ENCODE results near the gene LRP4. TPM values are rescaled to one million over a fixed set of nuclear protein-coding genes. Genes with fewer than 3 reads are reported as not detected.

Gene LRP4
- total and polyA plus RNA-seq, 2 of the 13 experiments (the other 11 are each of a cell fraction or from before 2014, with no cell fraction given): 4.7 to 13.3 TPM

GRCh38 chr11:46899501-46900025 is 18.8 kb downstream of the LRP4 start:
- ATAC-seq: no peak
- peaks cover 16 to 34% of the 10 kb centered on the region in 2 experiments; a peak in 4 of 5 replicates for H3K36me3 ChIP-seq (replicated peaks in 1 of 2; ENCODE audit: control insufficient read depth in 1 of 2, insufficient read depth in 2 of 2, low read length in 2 of 2)
- 92% methylated on average over 7 of the region's 13 CpGs for WGBS (ENCODE audit: low lambda C conversion rate)
- BruUV-seq (replicated peaks): no TSS peak
- H3K4me3 ChIP-seq (replicated peaks in 1 of 3; ENCODE audit: insufficient read depth in 1 of 3, low read depth in 2 of 3, low read length in 3 of 3): no peak overlapping the region
- ChIA-PET POLR2A (no interaction called here), CTCF (ENCODE audit: low intra/inter-chr PET ratio, low total read pairs) (no interaction called here)
- FAIRE-seq: no peak
- no peak overlapping the region for H3K27ac ChIP-seq (ENCODE audit: extremely low read length, insufficient read depth, low read length)
- no peak for DNase-seq (ENCODE audit: low spot score)
- H3K79me2 ChIP-seq (ENCODE audit: insufficient read depth, low read length): no peaks in the 10 kb centered on the region
- H3K9ac ChIP-seq (ENCODE audit: insufficient read depth, low read depth, low read length): no peak overlapping the region
- H3K27me3 ChIP-seq (ENCODE audit: control insufficient read depth in 1 of 2, insufficient read depth in 2 of 2, low read length in 2 of 2): no peaks in the 10 kb centered on the region
- no peak overlapping the region for H3K4me2 ChIP-seq (ENCODE audit: low read depth, low read length)
- in situ Hi-C loops (cut with HindIII; ENCODE audit: extremely low pct_ligation_motif_present, low pct_unique_long_range_greater_than_20kb) (no loop called here), intact Hi-C loops (cut with micrococcal nuclease; ENCODE audit: unreplicated experiment) (no loop called here)
- H3K4me1 ChIP-seq (ENCODE audit: insufficient read depth, low read length): no peaks in the 10 kb centered on the region
- no peak overlapping the region for H2AFZ ChIP-seq (ENCODE audit: low read length)
- no peaks in the 10 kb centered on the region for H3K9me3 ChIP-seq (ENCODE audit: low read length)
- no peaks in the 10 kb centered on the region for H4K20me1 ChIP-seq (ENCODE audit: insufficient read depth, low read length)
- TF ChIP-seq HDAC1 (CRISPR knock-in tag; IDR thresholded peaks at IDR 0.05) (no peak), ZBTB34 (CRISPR knock-in tag; IDR thresholded peaks at IDR 0.05) (no peak), GFI1 (CRISPR knock-in tag; IDR thresholded peaks at IDR 0.05; ENCODE audit: borderline replicate concordance) (no peak), MAX (IDR thresholded peaks at IDR 0.05) (no peak), KLF16 (CRISPR knock-in tag; IDR thresholded peaks at IDR 0.05) (no peak)

GRCh38 chr11:46898396-46899095 is 19.8 kb downstream of the LRP4 start:
- Histone ChIP-seq H3K79me2 (ENCODE audit: insufficient read depth, low read length) (no peaks in the 10 kb centered on the region), H3K27ac (ENCODE audit: extremely low read length, insufficient read depth, low read length) (no peak overlapping the region), H3K36me3 (replicated peaks in 1 of 2; ENCODE audit: control insufficient read depth in 1 of 2, insufficient read depth in 2 of 2, low read length in 2 of 2) (peaks cover 16 to 38% of the 10 kb centered on the region in 2 experiments; a peak in 4 of 5 replicates), H4K20me1 (ENCODE audit: insufficient read depth, low read length) (no peaks in the 10 kb centered on the region), H3K9me3 (ENCODE audit: low read length) (no peaks in the 10 kb centered on the region), H3K4me2 (ENCODE audit: low read depth, low read length) (no peak overlapping the region), H3K4me3 (replicated peaks in 1 of 3; ENCODE audit: insufficient read depth in 1 of 3, low read depth in 2 of 3, low read length in 3 of 3) (no peak overlapping the region), H3K9ac (ENCODE audit: insufficient read depth, low read depth, low read length) (no peak overlapping the region), H3K27me3 (ENCODE audit: control insufficient read depth in 1 of 2, insufficient read depth in 2 of 2, low read length in 2 of 2) (no peaks in the 10 kb centered on the region), H2AFZ (ENCODE audit: low read length) (no peak overlapping the region), H3K4me1 (ENCODE audit: insufficient read depth, low read length) (no peaks in the 10 kb centered on the region)
- no peak for DNase-seq (ENCODE audit: low spot score)
- BruUV-seq (replicated peaks): no TSS peak
- in situ Hi-C loops (cut with HindIII; ENCODE audit: extremely low pct_ligation_motif_present, low pct_unique_long_range_greater_than_20kb): no loop called here
- FAIRE-seq: no peak
- ATAC-seq: no peak; the same call in 2 of the 3 replicates
- ChIA-PET POLR2A (no interaction called here), CTCF (ENCODE audit: low intra/inter-chr PET ratio, low total read pairs) (no interaction called here)
- no peak for TF ChIP-seq ZNF670 (CRISPR knock-in tag; IDR thresholded peaks at IDR 0.05; ENCODE audit: borderline replicate concordance)
- no peak for TF ChIP-seq ZBTB2 (CRISPR knock-in tag; IDR thresholded peaks at IDR 0.05; ENCODE audit: low read depth)
- TF ChIP-seq FOSL2 (CRISPR knock-in tag; IDR thresholded peaks at IDR 0.05): no peak
- no peak for TF ChIP-seq MTA1 (CRISPR knock-in tag; IDR thresholded peaks at IDR 0.05; ENCODE audit: borderline replicate concordance)
- no peak for TF ChIP-seq ZNF235 (CRISPR knock-in tag; IDR thresholded peaks at IDR 0.05; ENCODE audit: borderline replicate concordance)
- no peak for TF ChIP-seq ZNF839 (CRISPR knock-in tag; IDR thresholded peaks at IDR 0.05; ENCODE audit: borderline replicate concordance)
- no peak for TF ChIP-seq ADNP (CRISPR knock-in tag; IDR thresholded peaks at IDR 0.05)
- no peak for TF ChIP-seq FIP1L1 (IDR thresholded peaks at IDR 0.05; ENCODE audit: borderline replicate concordance, insufficient read depth, low read depth, low read length)
- no peak for TF ChIP-seq E2F1 (CRISPR knock-in tag; IDR thresholded peaks at IDR 0.05)
- WGBS (ENCODE audit: low lambda C conversion rate): 97% methylated on average over 17 of the region's 17 CpGs
- intact Hi-C loops (cut with micrococcal nuclease; ENCODE audit: unreplicated experiment): no loop called here

All from HepG2 (cell line).